ENCODE results near the gene DHCR7. TPM values are rescaled to one million over a fixed set of nuclear protein-coding genes. Genes with fewer than 3 reads are reported as not detected.

DHCR7 gene
- polyA plus RNA-seq, 1 of the 3 experiments (the other 2 are of a cell fraction), result 21.4 TPM

GRCh38 chr11:71397961-71398360, 50.2 kb downstream of the DHCR7 start:
- no peak overlapping the region for H3K4me3 ChIP-seq (ENCODE audit: low read depth in 2 of 2, low read length in 1 of 2)
- DNase-seq, result no peak
- H3F3A ChIP-seq (replicated peaks; ENCODE audit: insufficient read depth), result no peaks in the 10 kb centered on the region
- H3K9me3 ChIP-seq, result no peaks in the 10 kb centered on the region
- H3K9ac ChIP-seq, result no peak overlapping the region
- WGBS (ENCODE audit: low lambda C conversion rate), result 78% methylated on average over 16 of the region's 17 CpGs
- no peak overlapping the region for H2AFZ ChIP-seq (ENCODE audit: low read depth)
- no peaks in the 10 kb centered on the region for H3K36me3 ChIP-seq (replicated peaks in 1 of 2; ENCODE audit: control insufficient read depth in 1 of 2, insufficient read depth in 2 of 2, low read length in 1 of 2)
- TF ChIP-seq FOSL2 (IDR thresholded peaks at IDR 0.05; ENCODE audit: borderline replicate concordance, low read depth) (no peak), RAD21 (IDR thresholded peaks at IDR 0.05; ENCODE audit: low read length) (no peak), CHD2 (IDR thresholded peaks at IDR 0.05; ENCODE audit: low read length, partially characterized antibody) (no peak), RCOR1 (IDR thresholded peaks at IDR 0.05; ENCODE audit: low read length) (no peak), PBX3 (IDR thresholded peaks at IDR 0.05) (no peak), POLR2AphosphoS5 (IDR thresholded peaks at IDR 0.05; ENCODE audit: low read depth, low read length) (no peak), GATA2 (CRISPR knock-in tag; IDR thresholded peaks at IDR 0.05) (no peak)
- no peaks in the 10 kb centered on the region for H3K79me2 ChIP-seq (ENCODE audit: insufficient read depth)
- no peak overlapping the region for H3K4me2 ChIP-seq
- CTCF ChIA-PET, result interaction anchor here (0.7 kb wide), 1 partner anchor 28 kb away, joined by 3 read pairs; no protein-coding TSS in a partner anchor
- no peaks in the 10 kb centered on the region for H3K9me2 ChIP-seq
- no peaks in the 10 kb centered on the region for H3K4me1 ChIP-seq (ENCODE audit: control insufficient read depth in 1 of 2, insufficient read depth in 2 of 2, low read depth in 1 of 2, low read length in 1 of 2)
- H3K27ac ChIP-seq (ENCODE audit: low read depth in 2 of 2, low read length in 1 of 2), result no peak overlapping the region
- H3K27me3 ChIP-seq (ENCODE audit: insufficient read depth), result no peaks in the 10 kb centered on the region
- POLR2A ChIA-PET, result no interaction called here
- H4K20me1 ChIP-seq (ENCODE audit: insufficient read depth), result no peaks in the 10 kb centered on the region

GRCh38 chr11:71397331-71397860, 50.8 kb downstream of the DHCR7 start:
- no peak overlapping the region for H3K4me3 ChIP-seq (ENCODE audit: low read depth in 2 of 2, low read length in 1 of 2)
- POLR2A ChIA-PET, result no interaction called here
- H3K27ac ChIP-seq (ENCODE audit: low read depth in 2 of 2, low read length in 1 of 2), result no peak overlapping the region
- no peaks in the 10 kb centered on the region for H3K79me2 ChIP-seq (ENCODE audit: insufficient read depth)
- H3K4me1 ChIP-seq (ENCODE audit: control insufficient read depth in 1 of 2, insufficient read depth in 2 of 2, low read depth in 1 of 2, low read length in 1 of 2), result no peaks in the 10 kb centered on the region
- 66% methylated on average over 4 of the region's 10 CpGs for WGBS (ENCODE audit: low lambda C conversion rate)
- H3K27me3 ChIP-seq (ENCODE audit: insufficient read depth), result no peaks in the 10 kb centered on the region
- H3F3A ChIP-seq (replicated peaks; ENCODE audit: insufficient read depth), result no peaks in the 10 kb centered on the region
- no peak overlapping the region for H2AFZ ChIP-seq (ENCODE audit: low read depth)
- CTCF ChIA-PET, result interaction anchor here (0.7 kb wide), 1 partner anchor 29 kb away, joined by 3 read pairs; no protein-coding TSS in a partner anchor
- no peak for DNase-seq
- H4K20me1 ChIP-seq (ENCODE audit: insufficient read depth), result no peaks in the 10 kb centered on the region
- no peak for TF ChIP-seq NRF1 (IDR thresholded peaks at IDR 0.05; ENCODE audit: low read depth, low read length)
- TF ChIP-seq RFX5 (IDR thresholded peaks at IDR 0.05; ENCODE audit: low read length), result no peak
- TF ChIP-seq RXRA (IDR thresholded peaks at IDR 0.05; ENCODE audit: borderline replicate concordance, low read depth), result no peak
- TF ChIP-seq YY1 (IDR thresholded peaks at IDR 0.05; ENCODE audit: low read depth), result no peak
- TF ChIP-seq POLR2AphosphoS5 (IDR thresholded peaks at IDR 0.05; ENCODE audit: low read depth, low read length), result no peak
- TF ChIP-seq RAD21 (IDR thresholded peaks at IDR 0.05; ENCODE audit: low read length), result no peak
- no peak for TF ChIP-seq SIN3A (IDR thresholded peaks at IDR 0.05; ENCODE audit: borderline replicate concordance, low read depth, low read length)
- TF ChIP-seq CTCF (IDR thresholded peaks at IDR 0.05), result no peak
- no peak for TF ChIP-seq MEF2A (IDR thresholded peaks at IDR 0.05; ENCODE audit: borderline replicate concordance, low read depth)
- H3K9ac ChIP-seq, result no peak overlapping the region
- H3K9me2 ChIP-seq, result no peaks in the 10 kb centered on the region
- no peaks in the 10 kb centered on the region for H3K9me3 ChIP-seq
- no peaks in the 10 kb centered on the region for H3K36me3 ChIP-seq (replicated peaks in 1 of 2; ENCODE audit: control insufficient read depth in 1 of 2, insufficient read depth in 2 of 2, low read length in 1 of 2)
- no peak overlapping the region for H3K4me2 ChIP-seq
